Smooth muscle cell (in vitro differentiated cells): Measurements from ENCODE around the gene RHOA. TPM values are rescaled to one million over a fixed set of nuclear protein-coding genes. Genes with fewer than 3 reads are reported as not detected.

Experiments
- DNase-seq: peaks from one replicate; lab custom pipeline; 2025; ENCODE audit not compliant: unreplicated experiment; lab: John Stamatoyannopoulos, UW
- H2AFZ ChIP-seq: fragments of 200-600 bp; sonication (generic); 2 replicates; pipeline ENCODE4 v1.6.0; 2016; ENCODE audit warnings: antibody characterized with exemption, low read depth, mild to moderate bottlenecking
- H3F3A ChIP-seq: fragments of 200-600 bp; sonication (generic); 2 replicates; pipeline ENCODE4 v1.6.0; 2017; ENCODE audit warnings: antibody characterized with exemption, low read depth
- H3K27ac ChIP-seq: fragments of 200-600 bp; sonication (generic); 2 replicates; pipeline ENCODE4 v1.5.1; 2016; ENCODE audit warnings: low read depth, mild to moderate bottlenecking
- H3K27me3 ChIP-seq: fragments of 200-600 bp; sonication (generic); 2 replicates; pipeline ENCODE4 v1.6.1; 2016; ENCODE audit warnings: low read depth, mild to moderate bottlenecking
- H3K36me3 ChIP-seq: fragments of 200-600 bp; sonication (generic); 2 replicates; pipeline ENCODE4 v1.5.1; 2016; ENCODE audit warnings: low read depth
- H3K4me1 ChIP-seq: fragments of 200-600 bp; sonication (generic); 2 replicates; pipeline ENCODE4 v1.5.1; 2016; ENCODE audit warnings: low read depth
- H3K4me2 ChIP-seq: fragments of 200-600 bp; sonication (generic); 2 replicates; pipeline ENCODE4 v1.6.0; 2016; ENCODE audit warnings: mild to moderate bottlenecking
- H3K4me3 ChIP-seq: fragments of 200-600 bp; sonication (generic); 2 replicates; pipeline ENCODE4 v1.5.1; 2016; ENCODE audit warnings: mild to moderate bottlenecking
- H3K79me2 ChIP-seq: fragments of 200-600 bp; sonication (generic); 2 replicates; pipeline ENCODE4 v1.6.0; 2016; ENCODE audit warnings: low read depth, mild to moderate bottlenecking
- H3K9ac ChIP-seq: fragments of 200-600 bp; sonication (generic); 2 replicates; pipeline ENCODE4 v1.6.0; 2016; ENCODE audit warnings: low read depth
- H3K9me3 ChIP-seq: fragments of 200-600 bp; sonication (generic); replicated peaks from 2 replicates; pipeline ENCODE4 v1.5.1; 2016; ENCODE audit warnings: low read depth
- H4K20me1 ChIP-seq: fragments of 200-600 bp; sonication (generic); 2 replicates; pipeline ENCODE4 v1.6.0; 2016; ENCODE audit warnings: low read depth
- WGBS: methylation state at CpG from one replicate; pipeline ENCODE4 v1.1.7; 2016; ENCODE audit warnings: low lambda C conversion rate; 5-methylcytosine and 5-hydroxymethylcytosine counted together
- polyA plus RNA-seq: library from polyadenylated mRNA; unstranded; fragments of >200 nt; fragmentation: Nextera tagmentation; extraction: Ambion mirVana; gene quantifications from 2 replicates; pipeline ENCODE4 v1.2.1, GENCODE V29; 2016
- total RNA-seq: library from RNA; depleted of rRNA; stranded (reverse); fragments of >200 nt; gene quantifications from 2 replicates; pipeline ENCODE4 v1.2.3, GENCODE V29; 2014
- TF ChIP-seq, protein P1 (sequence below): fragments of 200-600 bp; sonication (generic); IDR thresholded peaks from 2 replicates; pipeline ENCODE4 v1.5.1; 2017; ENCODE audit warnings: borderline replicate concordance, mild to moderate bottlenecking, antibody characterized with exemption; ENCODE audit not compliant: insufficient read depth, poor library complexity, severe bottlenecking

The RHOA gene
- total and polyA plus RNA-seq, 2 experiments from 2014 or later: 447 to 530 TPM

DNA sequence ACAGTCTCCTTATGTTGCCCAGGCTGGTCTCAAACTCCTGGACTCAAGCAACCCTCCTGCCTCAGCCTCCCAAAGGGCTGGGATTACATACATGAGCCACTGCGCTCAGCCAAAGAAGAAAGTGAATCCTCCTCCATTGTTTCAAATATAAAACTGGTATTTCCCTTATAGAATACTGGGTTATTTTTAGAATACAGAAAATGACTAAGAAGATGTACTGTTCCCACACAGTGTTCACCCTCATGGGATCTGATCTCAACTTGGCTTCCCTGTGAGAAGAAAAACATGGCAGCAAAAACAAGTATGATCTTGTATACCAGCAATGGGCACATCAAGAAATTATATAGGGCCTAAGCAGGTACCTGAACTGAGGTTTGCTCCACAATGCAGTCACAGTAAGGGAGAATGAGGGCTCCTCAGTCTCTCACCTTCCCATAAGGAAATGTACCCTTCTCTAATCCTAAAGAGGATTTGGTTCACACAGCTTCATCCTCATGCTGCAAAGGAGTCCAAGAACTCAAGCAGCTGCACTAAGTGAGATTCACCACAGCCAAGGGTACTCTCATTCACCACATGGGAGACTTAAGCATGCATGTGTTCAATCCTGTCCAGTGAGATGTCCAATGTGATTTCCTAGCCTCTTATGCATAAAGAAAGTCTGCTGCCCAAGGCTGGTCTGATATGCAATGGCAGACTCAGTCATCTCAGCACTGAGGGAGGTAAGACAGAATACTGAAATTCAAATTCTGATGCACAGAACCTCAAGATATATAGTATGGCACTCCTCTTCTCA, 97.7 kb downstream of the RHOA start:
- no peak overlapping the region for H3K9ac ChIP-seq
- H3K4me2 ChIP-seq: no peak overlapping the region
- H3K4me3 ChIP-seq: no peak overlapping the region
- H3K36me3 ChIP-seq: peaks cover 10% of the 10 kb centered on the region
- 95% methylated on average over 1 of the region's 1 CpG for WGBS
- H3K79me2 ChIP-seq: no peaks in the 10 kb centered on the region
- no peak overlapping the region for H2AFZ ChIP-seq
- no peaks in the 10 kb centered on the region for H3K9me3 ChIP-seq
- no peaks in the 10 kb centered on the region for H3K4me1 ChIP-seq
- H4K20me1 ChIP-seq: no peaks in the 10 kb centered on the region
- H3K27ac ChIP-seq: no peak overlapping the region
- H3K27me3 ChIP-seq: no peaks in the 10 kb centered on the region
- TF ChIP-seq, protein P1, sequence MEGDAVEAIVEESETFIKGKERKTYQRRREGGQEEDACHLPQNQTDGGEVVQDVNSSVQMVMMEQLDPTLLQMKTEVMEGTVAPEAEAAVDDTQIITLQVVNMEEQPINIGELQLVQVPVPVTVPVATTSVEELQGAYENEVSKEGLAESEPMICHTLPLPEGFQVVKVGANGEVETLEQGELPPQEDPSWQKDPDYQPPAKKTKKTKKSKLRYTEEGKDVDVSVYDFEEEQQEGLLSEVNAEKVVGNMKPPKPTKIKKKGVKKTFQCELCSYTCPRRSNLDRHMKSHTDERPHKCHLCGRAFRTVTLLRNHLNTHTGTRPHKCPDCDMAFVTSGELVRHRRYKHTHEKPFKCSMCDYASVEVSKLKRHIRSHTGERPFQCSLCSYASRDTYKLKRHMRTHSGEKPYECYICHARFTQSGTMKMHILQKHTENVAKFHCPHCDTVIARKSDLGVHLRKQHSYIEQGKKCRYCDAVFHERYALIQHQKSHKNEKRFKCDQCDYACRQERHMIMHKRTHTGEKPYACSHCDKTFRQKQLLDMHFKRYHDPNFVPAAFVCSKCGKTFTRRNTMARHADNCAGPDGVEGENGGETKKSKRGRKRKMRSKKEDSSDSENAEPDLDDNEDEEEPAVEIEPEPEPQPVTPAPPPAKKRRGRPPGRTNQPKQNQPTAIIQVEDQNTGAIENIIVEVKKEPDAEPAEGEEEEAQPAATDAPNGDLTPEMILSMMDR: no peak
- no peak for DNase-seq
- no peaks in the 10 kb centered on the region for H3F3A ChIP-seq

DNA sequence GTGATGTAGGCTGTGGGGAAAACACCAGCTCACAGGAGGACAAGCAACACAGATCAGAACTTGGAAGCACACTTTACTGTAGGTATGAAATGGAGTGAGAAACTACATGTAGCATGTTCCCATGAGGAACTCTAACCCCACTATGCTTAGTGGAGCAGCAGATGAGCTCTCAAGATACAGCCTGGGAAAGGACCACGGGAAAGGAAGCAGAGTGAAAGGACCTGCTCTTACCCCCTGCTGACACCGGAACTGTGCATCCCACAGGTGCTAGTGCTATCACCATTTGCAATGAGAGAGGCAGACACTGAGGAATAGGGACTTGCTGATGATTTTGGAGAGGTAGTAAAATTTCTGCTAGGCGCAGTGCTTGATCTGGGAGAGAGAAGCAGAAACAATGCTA, 100.5 kb downstream of the RHOA start:
- H4K20me1 ChIP-seq: no peaks in the 10 kb centered on the region
- no peak overlapping the region for H3K27ac ChIP-seq
- no peaks in the 10 kb centered on the region for H3K9me3 ChIP-seq
- H3K4me2 ChIP-seq: no peak overlapping the region
- H3K36me3 ChIP-seq: peaks cover 6% of the 10 kb centered on the region
- no peaks in the 10 kb centered on the region for H3K27me3 ChIP-seq
- H3F3A ChIP-seq: no peaks in the 10 kb centered on the region
- no peak for DNase-seq
- no peaks in the 10 kb centered on the region for H3K79me2 ChIP-seq
- H3K4me1 ChIP-seq: no peaks in the 10 kb centered on the region
- no peak overlapping the region for H3K4me3 ChIP-seq
- H3K9ac ChIP-seq: no peak overlapping the region
- 97% methylated on average over 3 of the region's 3 CpGs for WGBS
- TF ChIP-seq, protein P1: no peak
- no peak overlapping the region for H2AFZ ChIP-seq

DNA sequence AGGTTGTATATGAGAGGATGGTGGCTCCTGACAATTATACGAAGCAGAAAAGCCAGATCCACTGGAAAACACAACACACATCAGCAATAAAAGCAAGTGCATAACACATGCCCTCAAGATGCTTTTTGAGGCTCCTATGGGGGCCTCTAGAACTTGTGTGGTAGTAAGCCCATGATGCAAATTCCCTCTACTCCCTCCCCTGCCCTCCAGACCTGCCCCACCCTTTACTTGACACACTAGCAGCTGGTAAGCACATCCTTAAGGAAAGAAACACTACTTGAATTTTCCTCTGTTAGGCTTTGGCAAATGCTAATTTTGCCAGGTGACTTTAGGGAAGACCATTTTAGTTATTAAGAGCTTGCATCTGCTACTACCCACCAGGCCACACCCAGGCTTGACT, 101.1 kb downstream of the RHOA start:
- WGBS: 100% methylated on average over 1 of the region's 1 CpG
- H3K36me3 ChIP-seq: peaks cover 8% of the 10 kb centered on the region

More for the DNA sequence above, 101.1 kb downstream of the RHOA start:
- no peak overlapping the region for H3K4me2 ChIP-seq
- H3K79me2 ChIP-seq: no peaks in the 10 kb centered on the region
- H3K9me3 ChIP-seq: no peaks in the 10 kb centered on the region
- no peaks in the 10 kb centered on the region for H3F3A ChIP-seq
- H3K4me1 ChIP-seq: no peaks in the 10 kb centered on the region
- H2AFZ ChIP-seq: no peak overlapping the region
- no peaks in the 10 kb centered on the region for H4K20me1 ChIP-seq
- H3K9ac ChIP-seq: no peak overlapping the region
- DNase-seq: no peak
- no peaks in the 10 kb centered on the region for H3K27me3 ChIP-seq
- no peak overlapping the region for H3K27ac ChIP-seq
- TF ChIP-seq, protein P1: no peak
- H3K4me3 ChIP-seq: no peak overlapping the region

Other genes starting within 250 kb of the RHOA start
- gene CCDC71, start 245.6 kb downstream of the RHOA start, total RNA-seq: 19.6 and 33.8 TPM in 2 replicates
- 0.59 and 0.80 TPM in 2 replicates for gene CCDC71, start 245.6 kb downstream of the RHOA start, polyA plus RNA-seq
- gene KLHDC8B, start 240.4 kb downstream of the RHOA start, total RNA-seq: 20.8 and 22.5 TPM in 2 replicates
- gene KLHDC8B, start 240.4 kb downstream of the RHOA start, polyA plus RNA-seq: 42.1 and 51.9 TPM in 2 replicates
- gene C3orf62, start 134.7 kb downstream of the RHOA start, total RNA-seq: 1.6 and 5.5 TPM in 2 replicates
- 1.6 and 3.4 TPM in 2 replicates for gene C3orf62, start 134.7 kb downstream of the RHOA start, polyA plus RNA-seq
- 23.8 and 28.3 TPM in 2 replicates for gene USP4, start 71.9 kb downstream of the RHOA start, total RNA-seq
- gene USP4, start 71.9 kb downstream of the RHOA start, polyA plus RNA-seq: 25.6 and 36.1 TPM in 2 replicates
- 148 and 173 TPM in 2 replicates for gene GPX1, start 53.6 kb downstream of the RHOA start, total RNA-seq
- gene GPX1, start 53.6 kb downstream of the RHOA start, polyA plus RNA-seq: 247 and 301 TPM in 2 replicates
- gene TCTA, start 447 bp upstream of the RHOA start, total RNA-seq: 4.3 and 11.0 TPM in 2 replicates
- gene TCTA, start 447 bp upstream of the RHOA start, polyA plus RNA-seq: 12.8 and 13.6 TPM in 2 replicates
- 10.9 and 16.1 TPM in 2 replicates for gene AMT, start 10.5 kb upstream of the RHOA start, total RNA-seq
- 19.3 and 21.6 TPM in 2 replicates for gene AMT, start 10.5 kb upstream of the RHOA start, polyA plus RNA-seq
- 3.9 TPM in 2 replicates for gene NICN1, start 17.3 kb upstream of the RHOA start, total RNA-seq
- 4.5 and 4.6 TPM in 2 replicates for gene NICN1, start 17.3 kb upstream of the RHOA start, polyA plus RNA-seq
- 61.6 and 65.2 TPM in 2 replicates for gene DAG1, start 58.3 kb upstream of the RHOA start, total RNA-seq
- 32.1 and 53.0 TPM in 2 replicates for gene DAG1, start 58.3 kb upstream of the RHOA start, polyA plus RNA-seq
- gene BSN, start 142.5 kb upstream of the RHOA start, total RNA-seq: under 0.01 and 0.22 TPM in 2 replicates
- gene BSN, start 142.5 kb upstream of the RHOA start, polyA plus RNA-seq: 0.07 and 0.50 TPM in 2 replicates